HepG2 (cell line): ENCODE results near the gene TBRG4. TPM values are rescaled to one million over a fixed set of nuclear protein-coding genes. Genes with fewer than 3 reads are reported as not detected.

Source experiments
- CBX2 ChIP-seq, 2 experiments: fragments of 200-600 bp in 1 of 2; sonication (generic); formaldehyde crosslinking in 1 of 2; IDR thresholded peaks; 2 replicates each; pipeline versions ENCODE4 v1.7.0 to v1.8.1; 2018 to 2022; ENCODE audit warnings: low read depth in 2 of 2, low read length in 1 of 2, mild to moderate bottlenecking in 1 of 2, missing genetic modification reagents in 1 of 2
- ERF ChIP-seq: IDR thresholded peaks from 2 replicates; pipeline ENCODE4 v1.6.1; 2018; ENCODE audit warnings: missing biosample characterization, missing genetic modification reagents
- FOXK2 ChIP-seq: fragments of 450-650 bp; IDR thresholded peaks from 2 replicates; pipeline ENCODE4 v1.6.1; 2016
- HNRNPUL1 ChIP-seq: fragments of 200-400 bp; formaldehyde crosslinking; IDR thresholded peaks from 2 replicates; pipeline ENCODE4 v1.6.1; 2017; ENCODE audit warnings: low read depth, mild to moderate bottlenecking, low read length, moderate library complexity
- JUN ChIP-seq: sonication (generic); formaldehyde crosslinking; IDR thresholded peaks from 2 replicates; pipeline ENCODE4 v1.4.0; 2020; ENCODE audit warnings: mild to moderate bottlenecking, missing genetic modification reagents
- JUNB ChIP-seq: sonication (generic); formaldehyde crosslinking; IDR thresholded peaks from 2 replicates; pipeline ENCODE4 v1.8.0; 2022; ENCODE audit warnings: missing genetic modification reagents, mild to moderate bottlenecking, borderline replicate concordance
- NRL ChIP-seq: sonication (generic); formaldehyde crosslinking; IDR thresholded peaks from 2 replicates; pipeline ENCODE4 v1.5.0; 2020; ENCODE audit warnings: missing genetic modification reagents, mild to moderate bottlenecking, moderate library complexity, borderline replicate concordance
- PCBP1 ChIP-seq: fragments of 200-400 bp; formaldehyde crosslinking; IDR thresholded peaks from 2 replicates; pipeline ENCODE4 v1.6.1; 2017; ENCODE audit warnings: mild to moderate bottlenecking, low read depth, low read length, borderline replicate concordance
- SMAD9 ChIP-seq: sonication (generic); formaldehyde crosslinking; IDR thresholded peaks from 2 replicates; pipeline ENCODE4 v1.5.1; 2020; ENCODE audit warnings: mild to moderate bottlenecking, missing genetic modification reagents
- TCF7 ChIP-seq: sonication (generic); IDR thresholded peaks from 2 replicates; pipeline ENCODE4 v1.6.1; 2016; ENCODE audit warnings: antibody characterized with exemption, low read depth
- THAP11 ChIP-seq: IDR thresholded peaks from 2 replicates; pipeline ENCODE4 v1.6.1; 2016; ENCODE audit warnings: missing biosample characterization, missing genetic modification reagents
- ZBTB8A ChIP-seq: sonication (generic); formaldehyde crosslinking; IDR thresholded peaks from 2 replicates; pipeline ENCODE4 v1.4.0; 2020; ENCODE audit warnings: mild to moderate bottlenecking, low read depth, missing genetic modification reagents, borderline replicate concordance
- ZNF225 ChIP-seq: sonication (generic); formaldehyde crosslinking; IDR thresholded peaks from 2 replicates; pipeline ENCODE4 v1.4.0; 2020; ENCODE audit warnings: mild to moderate bottlenecking, missing genetic modification reagents
- ZNF619 ChIP-seq: sonication (generic); formaldehyde crosslinking; IDR thresholded peaks from 2 replicates; pipeline ENCODE4 v1.4.0; 2020; ENCODE audit warnings: mild to moderate bottlenecking, missing genetic modification reagents
- polyA plus RNA-seq, 8 experiments: library from polyadenylated mRNA; depleted of rRNA in 3 of 8; stranded (reverse) in 7 of 8; unstranded in 1 of 8; fragments of >200 nt; fragmentation: Illumina TruSeq in 4 of 8; extraction: Trizol in 4 of 8; gene quantifications; 2 replicates each; pipeline versions ENCODE4 v1.2.1 to v1.2.3, GENCODE V29; 2011 to 2016; ENCODE audit warnings: low read depth in 4 of 8, missing spikeins in 1 of 8, mixed read lengths in 1 of 8; ENCODE audit not compliant: insufficient read depth in 1 of 8
- total RNA-seq, 5 experiments: library from RNA; depleted of rRNA; stranded (reverse); fragments of >200 nt; fragmentation: Illumina TruSeq; extraction: Trizol; gene quantifications; 2 replicates each; pipeline ENCODE4 v1.2.3, GENCODE V29; 2016; ENCODE audit warnings: low read depth in 1 of 5
- TF ChIP-seq, protein P1 (sequence below): IDR thresholded peaks from 2 replicates; pipeline ENCODE4 v1.6.1; 2016; ENCODE audit warnings: missing genetic modification reagents, missing compliant biosample characterization
- TF ChIP-seq, protein P2 (sequence below), 2 experiments: fragments of 450-650 bp in 1 of 2; sonication (generic) in 1 of 2; formaldehyde crosslinking; IDR thresholded peaks; 2 replicates each; pipeline versions ENCODE4 v1.5.0 to v1.8.0; 2020 to 2022; ENCODE audit warnings: mild to moderate bottlenecking in 1 of 2, missing genetic modification reagents in 1 of 2
- TF ChIP-seq, protein P3 (sequence below): sonication (generic); formaldehyde crosslinking; IDR thresholded peaks from 2 replicates; pipeline ENCODE4 v1.4.0; 2020; ENCODE audit warnings: mild to moderate bottlenecking, missing genetic modification reagents
- TF ChIP-seq, protein P4 (sequence below): sonication (generic); formaldehyde crosslinking; conservative IDR thresholded peaks from 2 replicates; pipeline ENCODE4 v1.4.0; 2020; ENCODE audit warnings: missing genetic modification reagents

Gene TBRG4
- total and polyA plus RNA-seq, 2 of the 13 experiments (the other 11 are each of a cell fraction or from before 2014, with no cell fraction given) = 87.8 to 107 TPM

DNA sequence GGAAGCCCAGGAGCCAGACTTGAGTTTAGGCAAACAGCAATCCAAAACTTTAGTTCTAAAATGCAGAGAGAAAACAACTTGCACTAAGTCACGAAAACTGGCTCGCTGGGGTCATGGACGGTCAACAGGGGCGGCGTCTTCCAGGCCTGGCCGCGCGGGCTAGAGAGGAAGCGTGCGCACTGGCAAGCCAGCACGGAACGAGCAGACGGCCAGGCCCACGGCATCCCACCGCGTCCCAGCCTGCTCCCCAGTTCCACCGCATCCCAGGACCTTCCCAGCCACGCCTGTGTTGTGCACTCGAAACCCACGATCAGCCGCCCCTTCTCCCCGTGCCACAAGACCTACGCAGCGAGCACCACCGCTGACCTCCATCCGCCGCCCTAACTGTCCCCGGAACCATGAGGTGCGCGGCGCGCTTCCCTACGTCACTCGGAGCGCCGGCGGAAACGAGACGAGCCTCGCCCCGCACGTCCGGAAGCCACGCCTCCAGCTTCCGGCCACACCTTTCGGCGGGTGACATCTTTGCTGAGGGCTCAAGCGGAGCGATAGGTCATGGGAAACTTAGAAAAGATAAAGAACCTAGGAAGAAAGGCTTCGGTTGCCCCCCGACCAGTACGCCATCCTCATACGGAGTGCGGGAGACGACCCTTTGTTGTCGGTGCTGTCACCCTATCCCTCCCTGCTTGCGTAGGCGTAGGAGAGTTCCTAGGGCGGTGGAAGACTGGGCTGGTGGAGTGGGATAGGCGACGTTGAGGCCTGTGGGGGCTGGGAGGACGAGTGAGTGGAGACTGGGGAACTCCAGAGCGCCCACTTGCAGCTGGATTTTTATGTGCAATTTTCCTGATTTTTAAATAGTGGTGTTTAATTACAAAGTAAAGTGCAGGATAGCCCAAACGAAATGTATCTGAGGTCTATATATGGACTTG lies at the start of gene TBRG4 (continued):
- TF ChIP-seq ZBTB8A (CRISPR knock-in tag) (peak; percentile 82; the same call in 1 of the 2 replicates), JUN (CRISPR knock-in tag) (peak; percentile 72), CBX2 (IDR thresholded peaks at IDR 0.05; ENCODE audit: low read depth, low read length) (no peak), CBX2 (CRISPR knock-in tag; IDR thresholded peaks at IDR 0.05; ENCODE audit: low read depth) (0 out of 2 replicates have a peak, but pooled peaks have one; percentile 15), SMAD9 (no peak), FOXK2 (no peak), HNRNPUL1 (no peak), ERF (CRISPR knock-in tag) (peak; percentile 47; the same call in 1 of the 2 replicates), ZNF619 (peak; percentile 89; the same call in 1 of the 2 replicates), TCF7 (no peak), THAP11 (CRISPR knock-in tag) (peak; percentile 95), JUNB (CRISPR knock-in tag) (peak; percentile 32; the same call in 1 of the 2 replicates), NRL (CRISPR knock-in tag) (peak; percentile 98), PCBP1 (0 out of 2 replicates have a peak, but pooled peaks have one; percentile 82), ZNF225 (CRISPR knock-in tag) (peak; percentile 98)
- TF ChIP-seq, protein P1, sequence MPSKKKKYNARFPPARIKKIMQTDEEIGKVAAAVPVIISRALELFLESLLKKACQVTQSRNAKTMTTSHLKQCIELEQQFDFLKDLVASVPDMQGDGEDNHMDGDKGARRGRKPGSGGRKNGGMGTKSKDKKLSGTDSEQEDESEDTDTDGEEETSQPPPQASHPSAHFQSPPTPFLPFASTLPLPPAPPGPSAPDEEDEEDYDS (CRISPR knock-in tag) = peak; percentile 86
- TF ChIP-seq, protein P2, sequence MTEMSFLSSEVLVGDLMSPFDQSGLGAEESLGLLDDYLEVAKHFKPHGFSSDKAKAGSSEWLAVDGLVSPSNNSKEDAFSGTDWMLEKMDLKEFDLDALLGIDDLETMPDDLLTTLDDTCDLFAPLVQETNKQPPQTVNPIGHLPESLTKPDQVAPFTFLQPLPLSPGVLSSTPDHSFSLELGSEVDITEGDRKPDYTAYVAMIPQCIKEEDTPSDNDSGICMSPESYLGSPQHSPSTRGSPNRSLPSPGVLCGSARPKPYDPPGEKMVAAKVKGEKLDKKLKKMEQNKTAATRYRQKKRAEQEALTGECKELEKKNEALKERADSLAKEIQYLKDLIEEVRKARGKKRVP (CRISPR knock-in tag; IDR thresholded peaks at IDR 0.05) = peak in 1 of 2 experiments; percentile 62; a peak in 1 of 4 replicates
- TF ChIP-seq, protein P3, sequence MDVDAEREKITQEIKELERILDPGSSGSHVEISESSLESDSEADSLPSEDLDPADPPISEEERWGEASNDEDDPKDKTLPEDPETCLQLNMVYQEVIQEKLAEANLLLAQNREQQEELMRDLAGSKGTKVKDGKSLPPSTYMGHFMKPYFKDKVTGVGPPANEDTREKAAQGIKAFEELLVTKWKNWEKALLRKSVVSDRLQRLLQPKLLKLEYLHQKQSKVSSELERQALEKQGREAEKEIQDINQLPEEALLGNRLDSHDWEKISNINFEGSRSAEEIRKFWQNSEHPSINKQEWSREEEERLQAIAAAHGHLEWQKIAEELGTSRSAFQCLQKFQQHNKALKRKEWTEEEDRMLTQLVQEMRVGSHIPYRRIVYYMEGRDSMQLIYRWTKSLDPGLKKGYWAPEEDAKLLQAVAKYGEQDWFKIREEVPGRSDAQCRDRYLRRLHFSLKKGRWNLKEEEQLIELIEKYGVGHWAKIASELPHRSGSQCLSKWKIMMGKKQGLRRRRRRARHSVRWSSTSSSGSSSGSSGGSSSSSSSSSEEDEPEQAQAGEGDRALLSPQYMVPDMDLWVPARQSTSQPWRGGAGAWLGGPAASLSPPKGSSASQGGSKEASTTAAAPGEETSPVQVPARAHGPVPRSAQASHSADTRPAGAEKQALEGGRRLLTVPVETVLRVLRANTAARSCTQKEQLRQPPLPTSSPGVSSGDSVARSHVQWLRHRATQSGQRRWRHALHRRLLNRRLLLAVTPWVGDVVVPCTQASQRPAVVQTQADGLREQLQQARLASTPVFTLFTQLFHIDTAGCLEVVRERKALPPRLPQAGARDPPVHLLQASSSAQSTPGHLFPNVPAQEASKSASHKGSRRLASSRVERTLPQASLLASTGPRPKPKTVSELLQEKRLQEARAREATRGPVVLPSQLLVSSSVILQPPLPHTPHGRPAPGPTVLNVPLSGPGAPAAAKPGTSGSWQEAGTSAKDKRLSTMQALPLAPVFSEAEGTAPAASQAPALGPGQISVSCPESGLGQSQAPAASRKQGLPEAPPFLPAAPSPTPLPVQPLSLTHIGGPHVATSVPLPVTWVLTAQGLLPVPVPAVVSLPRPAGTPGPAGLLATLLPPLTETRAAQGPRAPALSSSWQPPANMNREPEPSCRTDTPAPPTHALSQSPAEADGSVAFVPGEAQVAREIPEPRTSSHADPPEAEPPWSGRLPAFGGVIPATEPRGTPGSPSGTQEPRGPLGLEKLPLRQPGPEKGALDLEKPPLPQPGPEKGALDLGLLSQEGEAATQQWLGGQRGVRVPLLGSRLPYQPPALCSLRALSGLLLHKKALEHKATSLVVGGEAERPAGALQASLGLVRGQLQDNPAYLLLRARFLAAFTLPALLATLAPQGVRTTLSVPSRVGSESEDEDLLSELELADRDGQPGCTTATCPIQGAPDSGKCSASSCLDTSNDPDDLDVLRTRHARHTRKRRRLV = peak; percentile 89
- TF ChIP-seq, protein P4, sequence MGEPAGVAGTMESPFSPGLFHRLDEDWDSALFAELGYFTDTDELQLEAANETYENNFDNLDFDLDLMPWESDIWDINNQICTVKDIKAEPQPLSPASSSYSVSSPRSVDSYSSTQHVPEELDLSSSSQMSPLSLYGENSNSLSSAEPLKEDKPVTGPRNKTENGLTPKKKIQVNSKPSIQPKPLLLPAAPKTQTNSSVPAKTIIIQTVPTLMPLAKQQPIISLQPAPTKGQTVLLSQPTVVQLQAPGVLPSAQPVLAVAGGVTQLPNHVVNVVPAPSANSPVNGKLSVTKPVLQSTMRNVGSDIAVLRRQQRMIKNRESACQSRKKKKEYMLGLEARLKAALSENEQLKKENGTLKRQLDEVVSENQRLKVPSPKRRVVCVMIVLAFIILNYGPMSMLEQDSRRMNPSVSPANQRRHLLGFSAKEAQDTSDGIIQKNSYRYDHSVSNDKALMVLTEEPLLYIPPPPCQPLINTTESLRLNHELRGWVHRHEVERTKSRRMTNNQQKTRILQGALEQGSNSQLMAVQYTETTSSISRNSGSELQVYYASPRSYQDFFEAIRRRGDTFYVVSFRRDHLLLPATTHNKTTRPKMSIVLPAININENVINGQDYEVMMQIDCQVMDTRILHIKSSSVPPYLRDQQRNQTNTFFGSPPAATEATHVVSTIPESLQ = no peak
